IMR-90 (cell line): ENCODE data around the gene WDR49. TPM values are rescaled to one million over a fixed set of nuclear protein-coding genes. Genes with fewer than 3 reads are reported as not detected.

Experiments
- ATAC-seq: fragments of 200-7000 bp; cut with Tn5 transposase; 2 replicates; pipeline ENCODE4 v1.9.1; 2020; ENCODE audit warnings: low read depth, mild to moderate bottlenecking, moderate library complexity
- BruUV-seq: library from RNA; stranded (reverse); fragments of 400-500 nt; replicated peaks from 2 replicates; lab custom pipeline; 2021; lab: Mats Ljungman, UMichigan
- CTCF ChIA-PET: fragments of 300-600 bp; formaldehyde crosslinking; extraction: SDS; loops from one replicate; lab custom pipeline; 2021; ENCODE audit warnings: antibody characterized with exemption; lab: Yijun Ruan, JAX
- POLR2A ChIA-PET: fragments of 300-600 bp; sonication (Branson Sonifier 250); formaldehyde crosslinking; loops from one replicate; lab custom pipeline; 2022; ENCODE audit warnings: antibody characterized with exemption; ENCODE audit not compliant: unreplicated experiment; lab: Charles Lee
- DNase-seq: peaks from one replicate; pipeline ENCODE4 v3.0.0; 2013
- H2AFZ ChIP-seq: replicated peaks from 2 replicates; pipeline ENCODE3; 2013; ENCODE audit warnings: low read length, mild to moderate bottlenecking; ENCODE audit not compliant: poor library complexity
- H2AK5ac ChIP-seq: 2 replicates; pipeline ENCODE4 v1.6.1; 2013; ENCODE audit warnings: low read depth, low read length, inconsistent platforms
- H2AK9ac ChIP-seq: replicated peaks from 2 replicates; pipeline ENCODE3; 2013; ENCODE audit warnings: mild to moderate bottlenecking, low read depth, low read length, moderate library complexity; ENCODE audit not compliant: poor library complexity
- H2BK120ac ChIP-seq: 2 replicates; pipeline ENCODE4 v1.6.1; 2013; ENCODE audit warnings: low read depth, low read length, inconsistent platforms
- H2BK15ac ChIP-seq: 3 replicates; pipeline ENCODE4 v1.6.1; 2013; ENCODE audit warnings: low read depth, low read length, inconsistent platforms
- H2BK20ac ChIP-seq: 2 replicates; pipeline ENCODE4 v1.6.1; 2013; ENCODE audit warnings: low read depth, mild to moderate bottlenecking, inconsistent platforms, low read length, moderate library complexity
- H2BK5ac ChIP-seq: 2 replicates; pipeline ENCODE4 v1.6.1; 2013; ENCODE audit warnings: mild to moderate bottlenecking, low read depth, low read length, inconsistent platforms; ENCODE audit not compliant: poor library complexity, severe bottlenecking
- H3K14ac ChIP-seq: replicated peaks from 2 replicates; pipeline ENCODE4 v1.6.1; 2013; ENCODE audit warnings: low read depth, low read length, inconsistent platforms
- H3K18ac ChIP-seq: 2 replicates; pipeline ENCODE4 v1.6.1; 2013; ENCODE audit warnings: low read depth, low read length, control low read depth
- H3K23ac ChIP-seq: 2 replicates; pipeline ENCODE4 v1.6.1; 2013; ENCODE audit warnings: low read depth, low read length, inconsistent platforms
- H3K27ac ChIP-seq: 2 replicates; pipeline ENCODE4 v1.5.1; 2013; ENCODE audit warnings: mild to moderate bottlenecking, control low read depth, low read length; ENCODE audit not compliant: insufficient read depth
- H3K27me3 ChIP-seq: 2 replicates; pipeline ENCODE4 v1.6.1; 2013; ENCODE audit warnings: low read length; ENCODE audit not compliant: control insufficient read depth, insufficient read depth
- H3K36me3 ChIP-seq: 2 replicates; pipeline ENCODE4 v1.6.1; 2013; ENCODE audit warnings: low read length, mixed read lengths; ENCODE audit not compliant: control insufficient read depth, insufficient read depth
- H3K4ac ChIP-seq: 2 replicates; pipeline ENCODE4 v1.6.1; 2013; ENCODE audit warnings: low read depth, low read length, inconsistent platforms
- H3K4me1 ChIP-seq: 2 replicates; pipeline ENCODE4 v1.6.1; 2013; ENCODE audit warnings: low read length, mixed read lengths; ENCODE audit not compliant: control insufficient read depth, insufficient read depth
- H3K4me2 ChIP-seq: 2 replicates; pipeline ENCODE4 v1.6.1; 2013; ENCODE audit warnings: low read depth, mild to moderate bottlenecking, control low read depth, low read length, moderate library complexity
- H3K4me3 ChIP-seq: 2 replicates; pipeline ENCODE4 v1.5.1; 2013; ENCODE audit warnings: low read depth, mild to moderate bottlenecking, control low read depth, low read length, moderate library complexity; ENCODE audit not compliant: insufficient read depth
- H3K56ac ChIP-seq: 2 replicates; pipeline ENCODE4 v1.6.1; 2013; ENCODE audit warnings: low read length, inconsistent platforms; ENCODE audit not compliant: insufficient read depth; ENCODE audit errors: extremely low read depth
- H3K79me1 ChIP-seq, 2 experiments: 2 replicates each; pipeline ENCODE4 v1.6.1; 2013; ENCODE audit warnings: low read length in 2 of 2, inconsistent platforms in 1 of 2, low read depth in 1 of 2
- H3K9ac ChIP-seq: 2 replicates; pipeline ENCODE4 v1.6.1; 2013; ENCODE audit warnings: low read depth, low read length, control low read depth
- H3K9me1 ChIP-seq: 2 replicates; pipeline ENCODE4 v1.6.1; 2013; ENCODE audit warnings: low read length, inconsistent platforms; ENCODE audit not compliant: insufficient read depth
- H3K9me3 ChIP-seq: 2 replicates; pipeline ENCODE4 v1.6.1; 2013; ENCODE audit warnings: low read length; ENCODE audit not compliant: control insufficient read depth, insufficient read depth
- H4K20me1 ChIP-seq: 2 replicates; pipeline ENCODE4 v1.6.1; 2013; ENCODE audit warnings: low read length, inconsistent platforms; ENCODE audit not compliant: insufficient read depth
- H4K5ac ChIP-seq: 2 replicates; pipeline ENCODE4 v1.6.1; 2013; ENCODE audit warnings: mild to moderate bottlenecking, low read depth, low read length, control low read depth
- H4K8ac ChIP-seq, 2 experiments: 2 replicates each; pipeline ENCODE4 v1.6.1; 2013; ENCODE audit warnings: low read depth in 2 of 2, low read length in 2 of 2, control low read depth in 1 of 2, inconsistent platforms in 1 of 2
- H4K91ac ChIP-seq: 2 replicates; pipeline ENCODE4 v1.6.1; 2013; ENCODE audit warnings: low read depth, low read length, inconsistent platforms; ENCODE audit not compliant: insufficient read depth
- BHLHE40 ChIP-seq: fragments of 150-350 bp; IDR thresholded peaks from 2 replicates; pipeline ENCODE4 v1.6.1; 2016; ENCODE audit warnings: mild to moderate bottlenecking, low read depth, low read length
- CEBPB ChIP-seq: IDR thresholded peaks from 2 replicates; pipeline ENCODE4 v1.6.1; 2012; ENCODE audit warnings: low read depth, low read length, improper control_type of control experiment
- CHD1 ChIP-seq: IDR thresholded peaks from 2 replicates; pipeline ENCODE4 v1.6.1; 2012; ENCODE audit warnings: low read depth, low read length, improper control_type of control experiment
- ELK1 ChIP-seq: fragments of 150-350 bp; IDR thresholded peaks from 2 replicates; pipeline ENCODE4 v1.6.1; 2016; ENCODE audit warnings: low read depth, mild to moderate bottlenecking, low read length, moderate library complexity, borderline replicate concordance
- FOS ChIP-seq: fragments of 150-350 bp; IDR thresholded peaks from 2 replicates; pipeline ENCODE4 v1.6.1; 2016; ENCODE audit warnings: low read depth, low read length
- MAFK ChIP-seq: IDR thresholded peaks from 2 replicates; pipeline ENCODE4 v1.6.1; 2012; ENCODE audit warnings: low read depth, low read length, improper control_type of control experiment
- MAZ ChIP-seq: IDR thresholded peaks from 2 replicates; pipeline ENCODE4 v1.6.1; 2012; ENCODE audit warnings: low read depth, mild to moderate bottlenecking, low read length, improper control_type of control experiment, moderate library complexity, borderline replicate concordance
- MXI1 ChIP-seq: IDR thresholded peaks from 2 replicates; pipeline ENCODE4 v1.6.1; 2012; ENCODE audit warnings: low read depth, mild to moderate bottlenecking, low read length, moderate library complexity, borderline replicate concordance
- NFE2L2 ChIP-seq: fragments of 150-350 bp; IDR thresholded peaks from 2 replicates; pipeline ENCODE4 v1.6.1; 2016; ENCODE audit warnings: low read depth, mild to moderate bottlenecking, low read length
- POLR2A ChIP-seq: IDR thresholded peaks from 2 replicates; pipeline ENCODE4 v1.6.1; 2012; ENCODE audit warnings: mild to moderate bottlenecking, low read depth, low read length
- RAD21 ChIP-seq: IDR thresholded peaks from 2 replicates; pipeline ENCODE4 v1.6.1; 2012; ENCODE audit warnings: low read length, improper control_type of control experiment
- RCOR1 ChIP-seq: IDR thresholded peaks from 2 replicates; pipeline ENCODE4 v1.6.1; 2012; ENCODE audit warnings: mild to moderate bottlenecking, low read length, improper control_type of control experiment; ENCODE audit not compliant: insufficient replicate concordance
- RFX5 ChIP-seq: IDR thresholded peaks from 2 replicates; pipeline ENCODE4 v1.8.0; 2012; ENCODE audit warnings: low read depth, mild to moderate bottlenecking, low read length, moderate library complexity
- SMC3 ChIP-seq: fragments of 150-350 bp; IDR thresholded peaks from 2 replicates; pipeline ENCODE4 v1.6.1; 2016; ENCODE audit warnings: low read depth, mild to moderate bottlenecking, antibody characterized with exemption, low read length, moderate library complexity
- USF2 ChIP-seq: fragments of 150-350 bp; IDR thresholded peaks from 2 replicates; pipeline ENCODE4 v1.6.1; 2017; ENCODE audit warnings: mild to moderate bottlenecking, antibody characterized with exemption, low read length, low read depth
- dilution Hi-C: fragments of 300-500 bp; cut with HindIII; formaldehyde crosslinking; loops from one replicate; pipeline ENCODE4 v1.14.3; 2018; ENCODE audit warnings: low sequenced_read_pairs; ENCODE audit not compliant: unreplicated experiment
- in situ Hi-C: fragments of 300-500 bp; cut with MboI; formaldehyde crosslinking; loops from 3 replicates; pipeline ENCODE4 v1.14.3; 2019; ENCODE audit warnings: low sequenced_read_pairs, inconsistent platforms, mixed read lengths
- intact Hi-C: fragments of 100-400 bp; cut with micrococcal nuclease; formaldehyde crosslinking; loops from 2 replicates; pipeline ENCODE4 v1.10.0; 2022
- polyA plus RNA-seq, 3 experiments: library from polyadenylated mRNA; depleted of rRNA; stranded (reverse); fragments of >200 nt; gene quantifications; 2 replicates each; pipeline ENCODE4 v1.2.3, GENCODE V29; 2012; ENCODE audit warnings: low replicate concordance in 1 of 3
- total RNA-seq: library from RNA; depleted of rRNA; stranded (reverse); fragments of >200 nt; gene quantifications from 2 replicates; pipeline ENCODE4 v1.2.3, GENCODE V29; 2012

WDR49 gene
- total and polyA plus RNA-seq, 2 of the 4 experiments (the other 2 are of a cell fraction) = not detected

- Histone ChIP-seq H3K23ac (no peak overlapping the region), H2BK120ac (no peak overlapping the region), H2BK5ac (no peak overlapping the region), H2AFZ (no peak overlapping the region), H3K9me3 (0 out of 2 replicates have a peak, but pooled peaks cover 3% of the 10 kb centered on the region), H3K56ac (no peak overlapping the region), H3K14ac (no peak overlapping the region), H3K27ac (no peak overlapping the region), H2BK20ac (no peak overlapping the region), H3K18ac (no peak overlapping the region), H2AK5ac (no peak overlapping the region), H3K27me3 (no peaks in the 10 kb centered on the region), H4K8ac (no peak overlapping the region), H2AK9ac (no peak overlapping the region), H3K4me1 (no peaks in the 10 kb centered on the region), H3K4ac (no peak overlapping the region), H3K36me3 (no peaks in the 10 kb centered on the region), H4K91ac (no peak overlapping the region), H3K9me1 (no peaks in the 10 kb centered on the region), H3K4me3 (no peak overlapping the region), H3K9ac (no peak overlapping the region), H3K79me1 (no peaks in the 10 kb centered on the region), H4K20me1 (no peaks in the 10 kb centered on the region), H4K5ac (no peak overlapping the region), H3K4me2 (no peak overlapping the region), H2BK15ac (no peak overlapping the region)
- dilution Hi-C loops (no loop called here), intact Hi-C loops (no loop called here), in situ Hi-C loops (no loop called here)
- ATAC-seq (no peak), DNase-seq (no peak)
- CTCF ChIA-PET = no interaction called here
- BruUV-seq = no TSS peak
- TF ChIP-seq BHLHE40 = no peak
- no peak for TF ChIP-seq MXI1
- TF ChIP-seq ELK1 = no peak
- TF ChIP-seq CHD1 = no peak
- no peak for TF ChIP-seq RFX5
- no peak for TF ChIP-seq MAFK
- TF ChIP-seq CEBPB = no peak
- TF ChIP-seq RAD21 = no peak
- no peak for TF ChIP-seq SMC3
- TF ChIP-seq NFE2L2 = no peak
- no peak for TF ChIP-seq MAZ
- TF ChIP-seq USF2 = no peak
- no peak for TF ChIP-seq RCOR1
- TF ChIP-seq FOS = no peak
- no peak for TF ChIP-seq POLR2A
- POLR2A ChIA-PET = no interaction called here
Measured at GRCh38 chr3:167521006-167521355, 132.8 kb downstream of the WDR49 start.
